Daoy (cell line): ENCODE results near the gene TMCO2. TPM values are rescaled to one million over a fixed set of nuclear protein-coding genes. Genes with fewer than 3 reads are reported as not detected.
"Not testable (repeated sequence)": the region's sequence is repeated elsewhere in the genome, so short reads cannot be mapped to it uniquely, and the experiment has no call there.

ENCODE experiments used
- DNase-seq: peaks from one replicate; pipeline ENCODE4 v3.0.0-alpha.2; 2015; ENCODE audit warnings: low read depth
- total RNA-seq: library from RNA; depleted of rRNA; stranded (reverse); fragments of >200 nt; shearing (Covaris generic); gene quantifications from 2 replicates; pipeline ENCODE4 v1.2.3, GENCODE V29; 2014; rRNA removed

TMCO2 gene
- total RNA-seq: not detected in 2 replicates

DNA sequence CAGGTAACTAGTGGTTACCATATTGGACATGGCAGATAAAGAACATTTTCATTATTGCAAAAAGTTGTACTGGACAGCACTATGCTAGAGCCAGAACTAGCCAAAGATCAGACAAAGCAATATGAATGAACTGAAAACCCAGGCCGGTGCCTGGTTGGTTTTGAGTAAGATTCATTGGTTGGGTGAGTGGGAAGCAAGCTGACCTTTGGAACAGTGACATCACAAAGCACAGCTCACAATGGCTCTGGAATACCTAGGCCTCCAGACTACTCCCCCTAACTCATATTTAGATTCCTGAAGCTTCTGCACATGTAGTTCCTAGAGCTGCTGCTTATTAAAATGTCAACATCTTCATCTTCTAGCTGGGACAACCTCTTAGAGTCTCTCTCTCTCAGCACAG is at the start of gene TMCO2:
TSS of gene TMCO2 (plus strand) at position 283 of the 400 bp plus-strand sequence. CDS start at position 340, 57 bp downstream.
- DNase-seq: no peak

DNA sequence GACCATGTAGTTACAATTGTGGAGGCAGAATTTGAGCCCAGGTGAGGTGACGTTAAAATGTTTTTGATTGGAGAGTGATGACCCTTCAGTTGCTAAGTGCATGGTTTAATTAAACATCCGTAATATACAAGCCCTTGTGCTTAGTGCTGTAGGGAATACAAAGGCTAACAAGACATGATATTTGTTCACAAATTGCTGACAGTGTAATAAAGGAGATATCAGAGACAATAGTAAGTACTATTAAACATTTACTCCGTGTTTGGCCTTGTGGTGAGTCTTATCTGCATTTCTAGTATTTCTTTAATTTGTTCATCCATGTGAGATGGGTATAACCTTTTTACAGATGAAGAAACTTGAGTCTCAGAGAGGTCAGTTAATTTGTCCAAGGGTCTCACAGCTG is 48.6 kb upstream of the TMCO2 start:
- no peak for DNase-seq

DNA sequence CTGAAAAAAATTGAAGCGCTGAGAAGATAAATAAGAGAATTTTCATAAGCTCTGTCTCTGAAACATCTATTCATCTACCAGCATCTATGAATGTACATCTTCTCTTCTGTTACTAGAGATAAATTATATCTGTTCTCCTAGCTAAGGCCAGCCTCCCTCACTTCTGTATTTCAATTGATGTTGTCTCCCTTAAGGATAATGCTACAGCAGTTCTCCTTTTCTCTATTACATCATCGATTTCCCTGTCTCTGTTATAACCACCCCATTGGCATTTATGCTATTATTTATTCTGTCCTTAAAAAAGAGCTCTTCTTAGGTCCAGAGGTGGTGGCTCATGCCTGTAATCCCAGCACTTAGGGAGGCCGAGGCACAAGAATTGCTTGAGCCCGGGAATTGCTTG is 42.9 kb upstream of the TMCO2 start:
- DNase-seq: no peak

DNA sequence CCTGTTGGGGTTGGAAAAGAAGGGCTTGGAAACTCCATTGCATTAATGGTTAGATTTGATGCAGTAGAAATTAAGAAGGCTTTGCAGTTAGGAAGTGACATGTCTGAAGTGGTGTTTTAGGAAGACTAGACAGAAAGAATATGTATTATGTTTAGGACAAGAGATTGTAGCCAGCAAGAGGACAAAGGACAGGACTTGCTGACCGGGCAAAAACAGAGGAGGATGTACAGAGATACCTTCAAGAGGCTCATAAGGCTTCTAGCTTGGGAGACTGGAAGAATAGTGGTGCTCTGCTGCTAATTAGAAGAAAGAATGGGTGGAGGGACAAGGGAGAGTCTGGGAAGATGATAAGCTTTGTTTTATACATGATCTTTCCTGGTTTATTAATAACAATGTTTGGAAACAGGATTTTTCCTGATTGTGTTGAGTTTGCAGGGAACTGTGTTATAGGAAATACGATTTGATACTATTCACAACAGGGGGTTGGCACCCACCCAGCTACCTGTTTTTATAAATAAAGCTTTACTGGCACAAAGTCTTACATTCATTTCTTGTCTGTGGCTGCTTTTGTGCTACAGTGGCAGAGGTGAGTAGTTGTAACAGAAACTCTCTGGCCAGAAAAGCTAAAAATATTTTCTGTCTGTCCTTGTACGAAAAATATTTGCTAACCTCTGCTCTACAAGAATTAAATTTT is 37.1 kb upstream of the TMCO2 start:
- no peak for DNase-seq

DNA sequence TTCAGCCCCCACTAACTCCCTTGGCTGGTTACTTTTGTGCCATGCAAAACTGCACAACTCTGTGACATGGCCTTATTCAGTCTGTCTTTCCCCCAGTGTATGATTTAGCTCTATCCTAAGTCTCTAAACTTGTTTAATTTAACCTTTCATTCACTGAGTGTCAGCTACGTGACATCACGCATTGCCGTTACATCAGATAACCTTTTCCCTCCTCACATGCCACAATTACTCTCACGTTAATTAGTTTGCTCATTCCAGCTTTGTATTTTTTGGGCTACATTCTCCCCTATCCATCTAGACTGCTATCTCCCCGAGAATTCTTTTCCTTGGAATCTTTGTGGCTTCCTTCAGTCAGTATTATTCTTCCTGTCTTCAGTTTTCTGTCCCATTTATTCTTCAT is 29.4 kb upstream of the TMCO2 start:
- no peak for DNase-seq

DNA sequence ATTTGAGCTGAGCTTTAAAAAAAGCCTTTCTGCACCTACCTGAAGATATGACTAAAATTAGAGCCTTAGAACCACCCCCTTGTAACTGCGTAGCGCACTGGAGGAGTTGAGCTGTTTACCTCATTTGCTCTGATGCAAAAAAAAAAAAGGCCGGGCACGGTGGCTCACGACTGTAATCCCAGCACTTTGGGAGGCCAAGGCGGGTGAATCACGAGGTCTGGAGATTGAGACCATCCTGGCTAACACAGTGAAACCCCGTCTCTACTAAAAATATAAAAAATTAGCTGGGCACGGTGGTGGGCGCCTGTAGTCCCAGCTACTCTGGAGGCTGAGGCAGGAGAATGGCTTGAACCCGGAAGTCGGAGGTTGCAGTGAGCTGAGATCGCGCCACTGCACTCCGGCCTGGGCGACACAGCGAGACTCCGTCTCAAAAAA is 26.2 kb upstream of the TMCO2 start:
- DNase-seq: not testable (repeated sequence)

DNA sequence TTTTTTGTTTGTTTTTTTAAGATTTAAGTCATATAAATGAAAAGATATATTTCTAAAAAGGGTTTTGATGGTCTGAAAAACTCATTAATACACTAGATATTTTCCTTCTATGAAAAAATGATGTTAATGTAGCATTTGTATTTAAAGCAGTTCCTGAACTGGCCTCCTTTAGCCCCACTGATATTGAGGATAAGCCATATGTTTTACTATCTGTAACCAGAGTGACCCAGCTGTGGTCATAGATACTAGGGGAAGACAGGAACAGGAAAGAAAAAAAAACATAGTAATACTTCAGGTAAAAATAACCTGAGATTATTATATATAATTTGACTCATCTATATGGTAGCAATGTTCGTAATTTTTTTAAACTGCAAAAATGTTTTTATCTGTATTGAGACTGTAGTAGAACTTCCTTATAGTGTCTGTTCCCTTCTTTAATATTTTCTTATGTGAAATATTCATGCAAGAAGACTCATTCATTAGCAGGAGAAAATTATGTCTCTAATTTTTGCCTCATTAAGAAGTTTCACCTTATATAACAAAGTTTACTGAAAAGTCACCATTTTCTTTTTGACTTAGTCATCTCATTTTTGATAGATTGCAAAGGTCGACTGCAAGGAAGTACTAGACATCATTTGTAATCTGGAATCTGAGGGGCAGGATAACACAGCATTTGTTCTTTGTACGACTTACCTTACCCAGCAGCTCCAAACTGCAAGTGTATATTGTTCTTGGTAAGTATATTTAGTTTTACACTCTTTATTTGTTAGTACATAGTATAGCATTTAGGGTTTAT is 25.6 kb upstream of the TMCO2 start:
- no peak for DNase-seq

DNA sequence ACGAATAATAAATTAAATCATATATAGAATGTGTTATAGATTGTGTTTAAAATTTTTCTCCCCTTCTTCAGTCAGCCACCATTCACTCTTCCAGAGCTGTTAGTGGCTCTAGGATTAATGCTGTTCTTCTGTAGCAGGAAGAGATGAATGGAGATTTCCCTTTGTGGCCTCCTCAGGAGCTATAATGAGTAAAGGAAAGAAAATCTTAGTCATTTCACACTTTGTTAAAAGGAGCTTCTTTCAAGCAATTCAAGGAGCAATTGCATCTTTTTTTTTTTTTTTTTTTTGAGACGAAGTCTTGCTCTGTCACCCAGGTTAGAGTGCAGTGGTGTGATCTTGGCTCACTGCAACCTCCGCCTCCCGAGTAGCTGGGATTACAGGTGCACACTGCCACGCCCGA is 23.7 kb upstream of the TMCO2 start:
- DNase-seq: no peak

DNA sequence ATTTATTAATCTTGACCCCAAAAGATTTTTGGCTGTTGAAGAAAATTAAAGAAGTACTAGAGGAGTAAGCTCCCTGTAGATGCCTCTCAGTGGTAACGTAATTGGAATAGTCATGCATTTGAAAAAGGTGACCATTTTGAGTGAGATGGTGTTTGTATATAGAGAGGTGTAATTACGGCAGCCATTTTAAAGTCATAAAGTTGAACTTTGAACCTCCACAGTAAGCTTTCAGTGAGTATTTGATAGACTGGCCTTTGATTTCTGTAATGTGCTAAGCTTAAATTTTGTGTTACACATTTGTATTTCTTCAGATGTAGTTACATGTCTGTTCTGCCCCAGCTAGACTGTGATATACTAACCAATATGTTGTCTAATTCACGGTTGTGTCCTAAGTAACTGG is 21.5 kb upstream of the TMCO2 start:
- no peak for DNase-seq

DNA sequence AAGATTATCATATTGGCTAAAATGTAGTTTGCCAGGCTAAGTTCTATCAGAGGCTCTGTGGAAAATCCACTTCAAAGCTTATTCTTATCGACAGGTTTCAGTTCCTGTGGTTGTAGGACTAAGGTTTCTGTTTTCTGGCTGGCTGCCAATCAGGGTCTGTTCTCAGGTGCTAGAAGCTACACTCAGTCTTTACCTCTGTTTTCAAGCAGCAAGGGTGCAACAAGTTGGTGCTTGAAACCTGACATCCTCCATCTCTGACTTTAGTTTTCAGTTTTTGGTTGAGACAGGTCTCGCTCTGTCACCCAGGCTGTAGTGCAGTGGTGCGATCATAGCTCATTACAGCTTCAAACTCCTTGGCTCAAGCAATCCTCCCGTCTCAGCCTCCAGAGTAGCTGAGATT is 15.3 kb upstream of the TMCO2 start:
- no peak for DNase-seq

DNA sequence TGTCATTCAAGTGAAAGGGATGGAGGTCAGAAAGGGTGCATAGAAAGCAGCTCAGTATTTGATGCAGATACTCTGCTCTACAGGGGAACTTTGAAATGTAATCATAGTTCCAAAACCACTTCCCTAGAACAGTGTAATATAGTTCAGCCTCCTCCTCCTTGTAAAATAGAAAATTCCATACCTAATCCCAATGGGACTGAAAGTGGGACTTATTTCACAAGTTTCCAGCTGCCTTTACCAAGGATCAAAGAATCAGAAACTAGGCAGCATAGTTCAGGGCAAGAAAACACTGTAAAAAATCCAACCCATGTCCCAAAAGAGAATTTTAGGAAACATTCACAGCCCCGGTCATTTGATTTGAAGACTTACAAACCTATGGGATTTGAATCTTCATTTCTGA is 8.1 kb upstream of the TMCO2 start:
- no peak for DNase-seq

DNA sequence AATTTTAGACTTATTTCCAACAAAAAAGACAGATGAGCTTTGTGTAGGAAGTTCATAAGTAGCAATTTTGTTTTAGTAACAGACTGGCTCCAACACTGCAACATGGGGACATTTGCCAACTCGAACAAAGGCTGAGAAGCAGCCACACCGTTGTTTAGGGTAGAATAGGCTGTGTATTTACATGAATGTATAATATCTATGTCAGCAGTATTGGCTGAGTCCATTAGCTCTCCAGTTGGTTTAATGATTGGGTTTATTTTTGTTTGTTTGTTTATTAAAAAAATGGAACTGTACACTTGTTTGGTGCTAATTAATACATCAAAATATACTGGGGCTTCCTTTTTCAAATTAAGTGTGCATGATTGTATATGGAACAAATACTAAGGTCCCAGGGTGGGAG is 7.3 kb upstream of the TMCO2 start:
- DNase-seq: no peak

DNA sequence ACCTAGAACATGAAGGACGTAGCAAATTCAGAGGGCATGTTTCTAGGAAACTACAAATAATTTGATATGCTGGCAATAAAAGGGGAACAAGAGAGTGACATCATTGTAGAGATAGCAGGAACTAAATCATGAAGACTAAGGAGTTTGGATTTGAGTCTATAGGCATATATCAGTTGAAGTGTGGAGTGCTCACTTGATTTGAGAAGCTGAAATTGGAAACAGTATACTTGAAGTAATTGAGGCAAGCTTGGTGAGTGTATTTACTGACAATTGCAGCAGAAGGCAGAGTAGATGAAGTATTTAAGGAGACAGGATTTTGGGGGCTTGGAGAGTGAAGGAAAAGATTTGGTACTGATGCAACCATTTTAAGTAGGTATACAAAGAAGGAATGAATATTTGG is 6.4 kb upstream of the TMCO2 start:
- DNase-seq: no peak

DNA sequence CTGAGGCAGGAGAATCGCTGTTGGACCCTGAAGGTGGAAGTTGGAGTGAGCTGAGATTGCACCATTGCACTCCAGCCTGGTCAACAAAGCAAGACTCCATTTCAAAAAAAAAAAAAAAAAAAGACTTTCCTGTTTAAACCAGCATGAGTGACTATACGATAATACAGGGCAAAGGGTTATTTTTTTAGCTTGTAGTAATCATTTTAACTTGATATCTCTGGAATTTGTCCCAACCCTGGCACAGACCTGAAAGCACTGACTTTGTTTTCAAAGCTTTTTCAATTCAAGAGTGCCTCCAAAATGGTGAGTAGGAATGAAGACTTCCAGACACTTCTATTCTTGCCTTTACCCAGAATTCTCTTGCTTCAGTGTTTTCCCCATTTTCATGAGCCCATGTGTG is 4.4 kb upstream of the TMCO2 start:
- peak; percentile 19 for DNase-seq

DNA sequence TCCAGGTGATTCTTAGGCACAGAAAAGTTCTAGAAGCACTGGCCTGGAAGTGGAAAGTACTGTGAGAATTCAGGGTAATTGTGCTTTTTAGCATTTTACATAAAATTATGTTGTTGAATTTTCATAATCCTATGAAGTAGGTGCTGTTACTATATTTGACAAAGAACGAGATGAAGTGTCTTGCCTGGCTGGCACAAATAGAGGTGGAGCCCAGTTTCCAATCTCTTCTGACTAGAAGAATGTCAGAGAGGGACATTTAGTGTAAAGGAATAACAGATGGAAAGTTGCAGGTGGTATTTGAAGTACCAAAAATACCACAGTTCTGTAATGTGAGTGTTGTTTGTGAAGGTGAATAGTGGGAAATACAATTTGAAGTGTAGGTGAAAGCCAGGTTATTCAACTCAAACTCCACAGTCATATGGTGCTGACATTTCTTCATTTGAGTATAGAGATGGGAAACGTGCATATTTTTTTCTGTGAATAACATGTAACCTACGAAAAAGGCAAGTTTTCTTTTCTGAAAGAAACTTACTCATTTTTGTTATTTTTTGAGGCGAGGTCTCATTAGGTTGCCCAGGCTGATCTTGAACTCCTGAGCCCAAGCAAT is 3.5 kb upstream of the TMCO2 start:
- DNase-seq: no peak

DNA sequence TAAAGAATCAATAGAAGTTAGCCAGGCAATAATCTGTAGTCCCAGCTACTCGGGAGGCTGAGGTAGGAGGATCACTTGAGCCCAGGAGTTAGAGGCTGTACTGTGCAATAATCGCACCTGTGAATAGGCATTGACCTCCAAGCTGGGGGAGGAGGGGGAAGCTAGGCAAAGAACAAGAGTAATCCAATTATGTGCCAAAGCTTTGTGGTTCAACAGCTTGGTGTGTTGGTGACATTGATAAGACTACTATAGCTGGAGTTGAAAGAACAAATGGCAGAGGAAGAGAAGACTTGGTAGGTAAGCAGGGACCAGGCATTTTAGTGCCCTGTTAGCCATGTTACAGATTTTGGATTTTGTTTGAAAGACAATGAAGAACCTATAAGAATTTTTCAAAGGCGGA is 2.1 kb upstream of the TMCO2 start:
- no peak for DNase-seq

DNA sequence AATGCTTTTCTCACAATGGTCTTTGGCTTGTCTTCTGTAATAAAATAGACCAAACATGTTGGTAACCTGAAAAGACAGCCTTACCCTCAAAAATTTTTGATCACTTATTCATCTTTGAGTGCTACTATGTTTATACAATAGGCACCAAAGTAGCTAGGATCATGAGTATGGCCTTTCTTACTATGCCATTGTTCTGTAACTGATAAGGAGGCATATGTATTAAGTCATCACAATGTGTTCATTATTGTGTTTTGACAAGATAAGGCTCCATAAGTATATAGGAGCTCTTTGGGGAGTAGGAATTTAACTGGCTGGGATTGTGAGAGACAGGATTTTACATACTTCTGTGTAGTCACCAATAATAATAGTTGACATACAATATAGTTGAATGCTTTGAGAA is 675 bp downstream of the TMCO2 start:
- DNase-seq: no peak

DNA sequence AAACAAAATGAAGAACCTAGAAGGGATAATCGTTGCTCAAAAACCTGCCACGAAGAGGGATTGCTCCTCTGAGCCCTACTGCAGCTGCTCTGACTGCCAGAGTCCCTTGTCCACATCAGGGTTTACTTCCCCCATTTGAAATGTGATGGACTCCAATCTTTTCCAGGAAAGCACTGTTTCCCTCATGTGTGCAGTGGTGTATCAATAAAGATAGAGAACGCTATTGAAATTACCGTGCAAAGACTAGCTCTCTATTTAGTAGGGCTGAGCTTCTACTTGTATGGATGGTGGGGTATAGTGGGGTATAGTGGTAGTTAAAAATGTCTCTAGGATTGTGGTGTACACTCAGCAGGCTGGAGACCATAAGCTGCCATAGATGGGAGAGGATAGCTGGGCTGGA is 3.7 kb downstream of the TMCO2 start:
- DNase-seq: no peak

DNA sequence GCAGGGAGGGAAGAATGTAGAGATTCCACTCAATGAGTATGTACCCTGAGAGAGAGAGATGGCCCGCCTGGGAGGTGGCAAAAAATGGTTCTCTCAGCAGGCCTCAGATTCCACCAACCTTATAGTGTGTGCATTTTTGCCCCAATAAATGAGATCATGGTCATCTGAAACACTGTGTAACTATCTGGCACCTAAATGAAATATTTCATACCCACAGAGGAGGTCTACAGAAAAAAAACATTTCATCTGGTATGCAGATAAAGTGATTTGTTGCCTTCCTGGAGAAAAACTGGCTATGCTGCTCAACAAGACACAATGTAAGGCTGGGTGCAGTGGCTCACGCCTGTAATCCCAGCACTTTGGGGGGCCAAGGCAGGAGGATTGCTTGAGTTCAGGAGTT is 4.9 kb downstream of the TMCO2 start:
- no peak for DNase-seq

DNA sequence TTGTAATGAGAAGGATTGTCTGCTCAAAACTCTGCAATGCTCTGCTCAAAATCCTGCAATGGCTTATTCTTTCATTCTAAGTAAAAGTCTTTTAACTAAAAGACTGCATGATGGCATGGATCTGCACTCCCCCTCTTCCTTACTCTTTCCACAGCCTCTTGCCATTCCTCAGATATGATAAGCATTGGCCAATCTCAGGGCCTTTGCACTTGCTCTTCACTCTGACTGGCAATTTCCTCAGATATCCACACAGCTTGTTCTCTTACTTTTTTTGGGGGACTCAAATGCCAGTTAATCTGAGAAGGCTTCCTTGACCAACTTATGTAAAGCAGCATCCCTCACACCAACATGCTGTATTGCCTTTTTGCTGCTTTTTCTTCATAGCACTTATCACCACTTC is 7.5 kb downstream of the TMCO2 start:
- DNase-seq: no peak

DNA sequence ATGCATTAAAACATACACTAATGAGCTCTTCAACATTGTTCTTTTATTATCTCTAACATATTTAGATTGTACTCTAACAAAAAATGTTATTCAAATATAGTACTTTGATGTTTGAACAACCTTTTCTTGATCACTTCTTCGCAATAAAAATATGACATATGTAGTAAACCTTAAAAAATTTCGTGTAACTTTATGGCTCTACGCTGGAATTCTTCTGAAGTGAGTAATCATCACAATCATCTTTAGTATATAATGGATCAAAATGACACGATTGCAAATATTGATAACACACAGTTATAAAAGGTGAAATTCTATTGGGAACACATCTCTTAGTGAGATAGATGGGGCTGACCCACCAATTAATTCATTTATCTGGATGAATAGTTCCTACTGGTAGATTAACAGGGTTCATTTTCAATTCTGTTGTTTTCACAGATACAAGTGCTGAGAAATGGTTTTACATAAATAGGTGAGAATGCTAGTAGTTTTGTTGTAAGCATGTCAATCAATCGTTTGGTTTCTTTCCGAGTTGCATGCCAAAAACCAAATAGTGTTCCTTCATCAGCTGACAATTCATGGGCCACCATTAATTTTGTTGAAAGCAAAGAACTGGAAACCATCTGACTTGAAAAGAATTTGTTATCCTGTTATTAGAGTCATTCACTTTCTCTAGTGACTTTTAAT is 8.8 kb downstream of the TMCO2 start:
- DNase-seq: no peak

DNA sequence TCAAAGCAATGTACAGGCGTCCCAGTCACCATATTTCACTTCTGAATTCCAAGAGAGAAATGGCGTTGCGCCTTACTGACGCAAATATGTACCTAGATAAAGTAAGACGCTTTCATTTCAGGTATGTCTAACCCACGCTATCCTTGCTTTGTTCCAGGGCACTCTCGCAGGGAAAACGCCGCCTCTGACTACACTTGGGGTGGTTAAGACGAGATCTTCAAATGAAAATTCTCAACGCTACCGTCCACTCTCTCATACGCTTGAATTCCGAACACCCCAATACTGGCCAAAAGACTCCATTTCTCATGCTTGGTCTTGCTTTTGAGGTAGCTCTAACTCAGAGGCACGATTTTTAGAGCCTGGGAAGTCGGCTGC is 9.6 kb downstream of the TMCO2 start:
- no peak for DNase-seq
